ENCODE results near the gene RWDD2A.

The RWDD2A gene

DNA sequence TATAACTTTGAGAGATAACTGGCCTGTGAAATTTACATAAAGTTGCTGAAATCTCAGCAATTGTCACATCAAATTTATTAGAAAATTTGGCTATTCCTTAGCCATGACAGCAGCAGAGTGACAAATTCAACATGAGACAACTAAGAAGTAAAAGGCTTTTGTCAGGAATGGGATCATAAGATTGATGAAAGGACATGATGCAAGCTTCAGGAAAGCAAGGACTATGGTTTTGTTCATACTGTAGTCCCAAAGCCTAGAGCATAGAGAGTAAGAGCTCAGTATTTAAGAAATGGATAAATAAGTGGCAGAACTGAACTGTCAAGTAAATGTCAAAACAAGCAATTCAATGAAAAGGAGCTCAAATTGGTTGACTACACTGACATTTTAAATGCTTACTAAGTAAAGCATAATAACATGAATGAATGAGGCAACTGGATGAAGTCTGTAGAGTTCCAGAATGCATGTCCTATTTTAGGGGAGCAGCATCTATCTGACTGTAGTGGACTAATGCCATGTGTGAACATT is 12.7 kb upstream of the RWDD2A start:
- DNase-seq (ENCODE audit: low read depth), result no peak
- H3K4me3 ChIP-seq (ENCODE audit: low read depth, low read length), result no peak overlapping the region
- no peak for TF ChIP-seq MYC (IDR thresholded peaks at IDR 0.05; ENCODE audit: low read depth, low read length)
- no peak for TF ChIP-seq MAX (IDR thresholded peaks at IDR 0.05; ENCODE audit: low read depth, low read length)
- TF ChIP-seq CTCF (IDR thresholded peaks at IDR 0.05; ENCODE audit: low read depth, low read length), result no peak
- TF ChIP-seq POLR2A (IDR thresholded peaks at IDR 0.05; ENCODE audit: extremely low read depth, insufficient read length), result no peak

DNA sequence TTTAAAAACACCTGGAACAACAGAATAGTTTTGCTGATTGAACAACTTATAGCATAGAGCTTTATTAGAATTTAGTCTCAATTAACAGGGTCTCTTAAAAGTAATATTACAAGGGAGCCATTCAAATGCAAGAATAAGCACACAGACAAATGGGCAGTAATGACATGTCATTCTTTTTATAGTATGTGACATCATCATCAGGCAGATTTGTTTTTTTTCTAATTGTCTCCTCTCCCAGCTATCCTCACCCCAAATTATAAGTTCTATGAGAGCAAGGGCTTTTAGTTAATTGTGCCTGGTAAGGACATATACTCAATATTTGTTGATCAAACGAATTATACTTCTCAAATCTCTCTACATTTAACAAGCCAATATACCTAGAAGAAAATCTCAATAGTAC is 11.0 kb upstream of the RWDD2A start:
- DNase-seq (ENCODE audit: low read depth), result no peak
- no peak overlapping the region for H3K4me3 ChIP-seq (ENCODE audit: low read depth, low read length)
- TF ChIP-seq POLR2A (IDR thresholded peaks at IDR 0.05; ENCODE audit: extremely low read depth, insufficient read length) (no peak), MYC (IDR thresholded peaks at IDR 0.05; ENCODE audit: low read depth, low read length) (no peak), CTCF (IDR thresholded peaks at IDR 0.05; ENCODE audit: low read depth, low read length) (no peak), MAX (IDR thresholded peaks at IDR 0.05; ENCODE audit: low read depth, low read length) (no peak)

DNA sequence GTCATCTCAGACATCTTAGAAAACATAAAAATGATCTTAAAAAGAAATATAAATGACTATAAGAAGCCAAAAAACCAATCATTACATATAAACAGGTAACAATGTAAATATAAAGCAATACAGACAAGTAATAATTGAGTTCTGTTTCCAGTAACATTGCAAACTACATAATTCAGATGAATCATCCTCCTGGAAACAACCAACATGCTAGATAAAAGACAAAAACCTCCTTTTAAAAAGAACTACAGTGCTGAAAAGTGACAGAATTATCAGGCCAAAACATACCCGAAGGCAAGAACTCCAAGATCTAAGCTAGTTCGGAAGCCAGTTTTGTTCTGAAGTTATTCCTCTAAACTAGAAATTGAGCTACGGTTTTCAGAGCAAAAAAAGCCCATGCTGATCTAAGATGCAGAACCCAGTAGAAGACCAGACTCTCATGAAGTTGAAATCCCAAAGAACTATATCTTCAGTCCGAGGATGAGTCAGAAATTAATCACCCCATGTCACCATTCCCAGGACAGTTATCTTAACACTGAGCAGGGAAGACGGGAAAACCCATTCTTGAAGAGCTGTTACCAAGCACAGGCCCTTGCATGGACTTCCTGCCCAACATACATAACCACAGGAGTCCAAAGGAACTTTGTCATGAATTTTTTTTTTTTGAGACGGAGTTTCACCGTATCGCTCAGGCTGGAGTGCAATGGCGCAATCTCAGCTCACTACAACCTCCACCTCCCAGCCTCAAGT is 9.9 kb upstream of the RWDD2A start:
- TF ChIP-seq CTCF (IDR thresholded peaks at IDR 0.05; ENCODE audit: low read depth, low read length), result no peak
- no peak for TF ChIP-seq POLR2A (IDR thresholded peaks at IDR 0.05; ENCODE audit: extremely low read depth, insufficient read length)
- TF ChIP-seq MAX (IDR thresholded peaks at IDR 0.05; ENCODE audit: low read depth, low read length), result no peak
- TF ChIP-seq MYC (IDR thresholded peaks at IDR 0.05; ENCODE audit: low read depth, low read length), result no peak
- DNase-seq (ENCODE audit: low read depth), result no peak
- no peak overlapping the region for H3K4me3 ChIP-seq (ENCODE audit: low read depth, low read length)

DNA sequence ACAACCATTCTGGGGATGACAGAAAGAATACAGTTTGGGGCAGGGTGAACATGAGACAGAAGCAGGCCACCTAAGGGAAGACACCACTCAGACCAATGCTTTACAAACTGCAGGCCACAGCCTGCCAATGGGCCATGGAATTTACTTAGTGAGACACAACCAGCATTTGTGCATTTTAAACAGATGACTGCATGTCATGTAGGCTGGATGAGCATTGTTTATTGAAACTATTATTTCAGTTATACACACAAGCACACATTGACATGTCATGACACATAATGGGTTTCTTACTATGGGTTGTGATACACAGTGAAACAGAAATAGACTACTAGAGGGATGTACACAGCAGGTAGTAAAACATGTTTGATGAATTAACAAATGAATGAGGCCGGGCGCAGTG is 8.1 kb upstream of the RWDD2A start:
- no peak for DNase-seq (ENCODE audit: low read depth)
- TF ChIP-seq POLR2A (IDR thresholded peaks at IDR 0.05; ENCODE audit: extremely low read depth, insufficient read length) (no peak), CTCF (IDR thresholded peaks at IDR 0.05; ENCODE audit: low read depth, low read length) (no peak), MAX (IDR thresholded peaks at IDR 0.05; ENCODE audit: low read depth, low read length) (no peak), MYC (IDR thresholded peaks at IDR 0.05; ENCODE audit: low read depth, low read length) (no peak)
- H3K4me3 ChIP-seq (ENCODE audit: low read depth, low read length), result no peak overlapping the region

- TF ChIP-seq MYC (IDR thresholded peaks at IDR 0.05; ENCODE audit: low read depth, low read length) (no peak), MAX (IDR thresholded peaks at IDR 0.05; ENCODE audit: low read depth, low read length) (no peak), CTCF (IDR thresholded peaks at IDR 0.05; ENCODE audit: low read depth, low read length) (no peak), POLR2A (IDR thresholded peaks at IDR 0.05; ENCODE audit: extremely low read depth, insufficient read length) (no peak)
- DNase-seq (ENCODE audit: low read depth), result no peak
- H3K4me3 ChIP-seq (ENCODE audit: low read depth, low read length), result no peak overlapping the region
Measured at GRCh38 chr6:83188501-83188900, 4.7 kb upstream of the RWDD2A start.

Measured in NB4 (cell line).